OCI-LY7 (cell line): Measurements from ENCODE around the gene APBB2. TPM values are rescaled to one million over a fixed set of nuclear protein-coding genes. Genes with fewer than 3 reads are reported as not detected.

ENCODE experiments used
- Bru-seq: library from RNA; stranded (reverse); fragments of 400-500 nt; gene quantifications from one replicate; lab custom pipeline; 2021; lab: Mats Ljungman, UMichigan
- BruChase-seq, 2 experiments: library from RNA; stranded (reverse); fragments of 400-500 nt; gene quantifications; one replicate each; lab custom pipeline; 2021; lab: Mats Ljungman, UMichigan
- BruUV-seq: library from RNA; stranded (reverse); fragments of 400-500 nt; replicated peaks from 2 replicates; lab custom pipeline; 2021; lab: Mats Ljungman, UMichigan
- CTCF ChIA-PET: fragments of 300-600 bp; sonication (Branson Sonifier 250); formaldehyde crosslinking; loops from one replicate; lab custom pipeline; 2022; ENCODE audit warnings: antibody characterized with exemption; ENCODE audit not compliant: unreplicated experiment; lab: Charles Lee
- POLR2A ChIA-PET: fragments of 300-600 bp; sonication (Branson Sonifier 250); formaldehyde crosslinking; loops from one replicate; lab custom pipeline; 2022; ENCODE audit warnings: antibody characterized with exemption; lab: Charles Lee
- DNase-seq: peaks from one replicate; pipeline ENCODE4 v3.0.0-alpha.2; 2015; ENCODE audit warnings: low spot score
- H2AFZ ChIP-seq: fragments of 200-600 bp; sonication (generic), shearing (Covaris generic); 2 replicates; pipeline ENCODE4 v1.6.1; 2014; ENCODE audit warnings: mild to moderate bottlenecking, antibody characterized with exemption, low read length, moderate library complexity
- H3K27ac ChIP-seq: fragments of 200-600 bp; sonication (generic); 2 replicates; pipeline ENCODE4 v1.5.1; 2014; ENCODE audit warnings: mixed run types, low read depth, mild to moderate bottlenecking, moderate library complexity, low read length, inconsistent platforms; ENCODE audit not compliant: poor library complexity, severe bottlenecking
- H3K36me3 ChIP-seq: fragments of 200-600 bp; sonication (generic); 2 replicates; pipeline ENCODE4 v1.6.1; 2014; ENCODE audit warnings: mild to moderate bottlenecking, antibody characterized with exemption, low read length, moderate library complexity, mixed read lengths; ENCODE audit not compliant: insufficient read depth
- H3K4me1 ChIP-seq: fragments of 200-600 bp; sonication (generic); 2 replicates; pipeline ENCODE4 v1.5.1; 2014; ENCODE audit warnings: mild to moderate bottlenecking, low read length; ENCODE audit not compliant: insufficient read depth, poor library complexity, severe bottlenecking
- H3K4me2 ChIP-seq: fragments of 200-600 bp; sonication (generic); 2 replicates; pipeline ENCODE4 v1.6.1; 2014; ENCODE audit warnings: mild to moderate bottlenecking, low read length
- H3K4me3 ChIP-seq: fragments of 200-600 bp; sonication (generic); 2 replicates; pipeline ENCODE4 v1.5.1; 2014; ENCODE audit warnings: mild to moderate bottlenecking, low read depth, low read length; ENCODE audit not compliant: poor library complexity, severe bottlenecking
- H3K79me2 ChIP-seq: fragments of 200-600 bp; sonication (generic); 2 replicates; pipeline ENCODE4 v1.6.1; 2016; ENCODE audit warnings: low read depth, mild to moderate bottlenecking, low read length, moderate library complexity, mixed read lengths; ENCODE audit not compliant: insufficient read depth
- H3K9me2 ChIP-seq: fragments of 200-600 bp; sonication (generic); 2 replicates; pipeline ENCODE4 v1.6.1; 2016; ENCODE audit warnings: mild to moderate bottlenecking, low read length, mixed read lengths; ENCODE audit not compliant: insufficient read depth
- H3K9me3 ChIP-seq: fragments of 200-600 bp; sonication (generic); 2 replicates; pipeline ENCODE4 v1.6.1; 2014; ENCODE audit warnings: mild to moderate bottlenecking, mixed run types, low read length, mixed read lengths
- H4K20me1 ChIP-seq: fragments of 200-600 bp; sonication (generic); 2 replicates; pipeline ENCODE4 v1.6.1; 2014; ENCODE audit warnings: mild to moderate bottlenecking, antibody characterized with exemption, low read length, moderate library complexity, mixed read lengths; ENCODE audit not compliant: insufficient read depth
- CTCF ChIP-seq: fragments of 200-600 bp; sonication (generic); conservative IDR thresholded peaks from 2 replicates; pipeline ENCODE4 v1.5.1; 2014; ENCODE audit warnings: mild to moderate bottlenecking, antibody characterized with exemption, low read length, moderate library complexity, mixed read lengths
- EZH2phosphoT487 ChIP-seq: fragments of 200-600 bp; sonication (generic); IDR thresholded peaks from 2 replicates; pipeline ENCODE4 v1.6.1; 2018; ENCODE audit warnings: low read depth, borderline replicate concordance, mild to moderate bottlenecking, mixed run types, antibody characterized with exemption, low read length, moderate library complexity, mixed read lengths
- intact Hi-C: fragments of 100-400 bp; cut with micrococcal nuclease; formaldehyde crosslinking; loops from one replicate; pipeline ENCODE4 v1.10.0; 2022; ENCODE audit not compliant: unreplicated experiment
- long read RNA-seq: library from polyadenylated mRNA; stranded (forward); transcript quantifications from one replicate; pipeline ENCODE4 v2.0.0, GENCODE V29; 2022
- total RNA-seq, 2 experiments: library from RNA; depleted of rRNA in 1 of 2; stranded (reverse); fragments of >200 nt in 1 of 2; shearing (Covaris generic) in 1 of 2; gene quantifications; 2 replicates each; pipeline ENCODE4 v1.2.3, GENCODE V29; 2014 to 2022

Gene APBB2
- total RNA-seq (2014; rRNA removed; shearing (Covaris generic)): 47.4 and 66.4 TPM in 2 replicates
- 88.5 and 89.8 TPM in 2 replicates for total RNA-seq (2022)
- Bru-seq, nascent RNA: percentile 86 among the genes with signal in this experiment
- BruChase-seq, experiment 1, labeled RNA remaining after a 6-hour chase: percentile 79 among the genes with signal in this experiment
- percentile 75 among the genes with signal in this experiment for BruChase-seq, experiment 2, labeled RNA remaining after a 2-hour chase
- long read RNA-seq, full-length matches to known transcripts: 9 of 54 reads
- long read RNA-seq, partial matches to known transcripts: 9 of 54 reads
- long read RNA-seq, other reads (novel, unspliced or antisense): 36 of 54 reads

- no TSS peak for BruUV-seq
- no peaks in the 10 kb centered on the region for H3K9me2 ChIP-seq
- peaks cover 46% of the 10 kb centered on the region for H3K79me2 ChIP-seq
- TF ChIP-seq EZH2phosphoT487: no peak
- TF ChIP-seq CTCF: peak; percentile 79
- peak within 1 kb of the TSS; percentile 69 for H3K27ac ChIP-seq
- H3K9me3 ChIP-seq: no peaks in the 10 kb centered on the region
- H3K4me3 ChIP-seq: peak within 1 kb of the TSS; percentile 90
- H4K20me1 ChIP-seq: peaks cover 17% of the 10 kb centered on the region; the same call in 1 of the 2 replicates
- peak within 1 kb of the TSS; percentile 96 for H3K4me2 ChIP-seq
- H3K36me3 ChIP-seq: no peaks in the 10 kb centered on the region
- DNase-seq: peak; percentile 87
- peaks cover 40% of the 10 kb centered on the region for H3K4me1 ChIP-seq
- peak within 1 kb of the TSS; percentile 88 for H2AFZ ChIP-seq
- CTCF ChIA-PET: interaction anchor here (0.6 to 0.9 kb wide), 4 partner anchors 14 to 238 kb away, joined by 3 read pairs; no protein-coding TSS in a partner anchor
- intact Hi-C loops: loop anchor here (1.0 to 10.0 kb wide), 7 partner anchors 82 to 1022 kb away; no protein-coding TSS in a partner anchor
- POLR2A ChIA-PET: interaction anchor here (0.6 to 1.8 kb wide), 6 partner anchors 40 to 289 kb away, joined by 4 to 8 read pairs (median 5); partner anchors contain the start of gene UCHL1
Observed at GRCh38 chr4:41214136-41214824, at the start of gene APBB2. TSS of gene APBB2 (minus strand) at chr4:41214542. CDS start at chr4:41033254, 181,288 bp downstream.

- Histone ChIP-seq H3K9me2 (no peaks in the 10 kb centered on the region), H3K36me3 (peaks cover 96% of the 10 kb centered on the region), H3K79me2 (peaks cover 26% of the 10 kb centered on the region), H3K4me1 (peaks cover 19% of the 10 kb centered on the region), H3K4me3 (no peak overlapping the region), H3K9me3 (no peaks in the 10 kb centered on the region), H4K20me1 (peaks cover 16% of the 10 kb centered on the region; the same call in 1 of the 2 replicates), H2AFZ (no peak overlapping the region), H3K27ac (no peak overlapping the region), H3K4me2 (no peak overlapping the region)
- DNase-seq: no peak
- BruUV-seq: no TSS peak
- CTCF ChIA-PET: no interaction called here
- no peak for TF ChIP-seq CTCF
- TF ChIP-seq EZH2phosphoT487: no peak
- POLR2A ChIA-PET: interaction anchor here (0.7 kb wide), 3 partner anchors 20 to 186 kb away, joined by 3 to 6 read pairs (median 3); no protein-coding TSS in a partner anchor
- intact Hi-C loops: no loop called here
Observed at GRCh38 chr4:41262198-41262597, 47.9 kb upstream of the APBB2 start.
